A549 (cell line): ENCODE results near the gene KMT2D.

Experiments used
- EP300 ChIP-seq, 2 experiments: fragments of >200 bp; sonication (Bioruptor Twin); formaldehyde crosslinking; IDR thresholded peaks; 2 replicates in 1 of 2; 3 replicates in 1 of 2; pipeline ENCODE4 v1.6.1; 2016 to 2017
- NR3C1 ChIP-seq: fragments of >200 bp; sonication (Bioruptor Twin); formaldehyde crosslinking; IDR thresholded peaks from 3 replicates; pipeline ENCODE4 v1.6.1; 2017

GRCh38 chr12:49059299-49060171 is 1.1 kb downstream of the KMT2D start:
- no peak for TF ChIP-seq EP300 (IDR thresholded peaks at IDR 0.05)
- no peak for TF ChIP-seq NR3C1
